ES-I3 (cell line): ENCODE measurements around the gene TBX4.
"Not testable (repeated sequence)": the region's sequence is repeated elsewhere in the genome, so short reads cannot be mapped to it uniquely, and the experiment has no call there.

Experiments
- H3K36me3 ChIP-seq: 2 replicates; pipeline ENCODE4 v1.6.1; 2013; ENCODE audit warnings: mild to moderate bottlenecking, low read length, control low read depth, moderate library complexity; ENCODE audit not compliant: insufficient read depth
- H3K4me1 ChIP-seq: 2 replicates; pipeline ENCODE4 v1.6.1; 2013; ENCODE audit warnings: mild to moderate bottlenecking, control low read depth, low read length; ENCODE audit not compliant: insufficient read depth
- H3K9ac ChIP-seq: 2 replicates; pipeline ENCODE4 v1.6.1; 2013; ENCODE audit warnings: low read depth, mild to moderate bottlenecking, low read length, moderate library complexity
- H3K9me3 ChIP-seq: 2 replicates; pipeline ENCODE4 v1.6.1; 2013; ENCODE audit warnings: mild to moderate bottlenecking, low read length, moderate library complexity; ENCODE audit not compliant: control insufficient read depth, insufficient read depth

The TBX4 gene

DNA sequence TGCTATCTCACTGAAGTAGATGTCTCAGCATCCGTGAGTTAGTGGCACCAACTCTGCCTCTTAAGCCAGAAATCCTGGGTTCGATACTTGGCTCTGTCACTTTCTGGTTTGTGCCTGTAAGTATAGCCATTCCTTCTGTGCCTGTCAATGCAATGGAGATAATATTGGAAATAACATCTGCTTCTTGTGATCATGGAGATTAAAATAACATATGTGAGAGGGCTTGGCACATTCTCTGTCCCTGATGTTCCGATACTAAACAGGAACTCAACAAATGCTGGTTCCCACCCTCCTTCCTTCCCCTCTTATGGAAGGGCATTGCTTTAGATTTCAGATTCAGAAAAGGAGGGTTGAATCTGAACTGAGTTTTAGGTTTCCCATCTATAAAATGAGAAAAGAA lies 39.8 kb downstream of the TBX4 start:
- Histone ChIP-seq H3K9me3 (no peaks in the 10 kb centered on the region), H3K36me3 (no peaks in the 10 kb centered on the region), H3K4me1 (peaks cover 20% of the 10 kb centered on the region; the same call in 1 of the 2 replicates), H3K9ac (no peak overlapping the region)

- H3K9me3 ChIP-seq, result no peaks in the 10 kb centered on the region
- peaks cover 22% of the 10 kb centered on the region; the same call in 1 of the 2 replicates for H3K4me1 ChIP-seq
- H3K36me3 ChIP-seq, result no peaks in the 10 kb centered on the region
- no peak overlapping the region for H3K9ac ChIP-seq
Measured at GRCh38 chr17:61492759-61493526, 40.7 kb downstream of the TBX4 start.

GRCh38 chr17:61493830-61494324 lies 41.7 kb downstream of the TBX4 start:
- peaks cover 22% of the 10 kb centered on the region; the same call in 1 of the 2 replicates for H3K4me1 ChIP-seq
- not testable (repeated sequence) for H3K36me3 ChIP-seq, H3K9me3 ChIP-seq, H3K9ac ChIP-seq

GRCh38 chr17:61494325-61495160 lies 42.3 kb downstream of the TBX4 start:
- no peaks in the 10 kb centered on the region for H3K9me3 ChIP-seq
- no peaks in the 10 kb centered on the region for H3K36me3 ChIP-seq
- no peak overlapping the region for H3K9ac ChIP-seq
- peaks cover 22% of the 10 kb centered on the region; the same call in 1 of the 2 replicates for H3K4me1 ChIP-seq

GRCh38 chr17:61495161-61495857 lies 43.1 kb downstream of the TBX4 start:
- no peaks in the 10 kb centered on the region for H3K9me3 ChIP-seq
- peaks cover 22% of the 10 kb centered on the region; the same call in 1 of the 2 replicates for H3K4me1 ChIP-seq
- H3K9ac ChIP-seq, result no peak overlapping the region

DNA sequence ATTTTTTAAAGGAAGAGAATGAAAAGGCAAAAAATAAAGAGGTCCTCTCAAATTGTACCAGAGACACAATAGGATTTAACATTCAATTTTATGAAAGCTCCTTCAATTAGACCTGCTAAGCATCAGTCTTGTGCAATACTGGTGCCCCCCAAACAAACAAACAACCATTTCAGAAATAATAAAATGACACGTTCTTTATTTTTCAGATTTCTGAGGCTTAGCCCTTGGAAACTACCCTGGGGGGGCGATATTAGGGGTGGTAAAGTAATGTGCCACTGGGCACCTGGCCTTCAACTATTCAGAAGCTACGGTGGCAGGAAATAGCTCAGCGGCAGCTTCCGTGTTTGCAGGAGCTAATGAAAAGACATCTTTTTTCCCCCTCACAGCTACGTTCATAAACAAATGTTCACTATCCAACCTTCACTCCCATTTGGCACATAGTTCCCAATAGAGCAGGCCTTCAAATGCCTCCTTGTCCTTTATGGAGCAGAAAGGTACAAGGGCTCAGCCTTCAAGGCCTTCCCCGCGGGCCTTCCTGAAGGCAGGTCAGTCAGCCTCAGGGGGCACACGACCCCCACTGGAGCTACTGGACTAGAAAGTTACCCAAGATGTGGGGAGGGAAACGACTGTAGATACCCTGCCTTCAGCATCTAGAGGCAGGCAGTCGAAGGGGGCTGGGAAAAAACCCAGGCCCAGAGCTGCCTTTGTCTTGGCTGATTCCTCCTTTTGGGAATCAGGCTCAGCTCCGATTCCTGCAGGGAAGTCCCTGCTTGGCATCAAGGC lies 44.1 kb downstream of the TBX4 start:
- Histone ChIP-seq H3K9me3 (no peaks in the 10 kb centered on the region), H3K4me1 (peaks cover 22% of the 10 kb centered on the region; the same call in 1 of the 2 replicates), H3K9ac (no peak overlapping the region), H3K36me3 (no peaks in the 10 kb centered on the region)

More at GRCh38 chr17:61495161-61495857, 43.1 kb downstream of the TBX4 start:
- H3K36me3 ChIP-seq, result no peaks in the 10 kb centered on the region

DNA sequence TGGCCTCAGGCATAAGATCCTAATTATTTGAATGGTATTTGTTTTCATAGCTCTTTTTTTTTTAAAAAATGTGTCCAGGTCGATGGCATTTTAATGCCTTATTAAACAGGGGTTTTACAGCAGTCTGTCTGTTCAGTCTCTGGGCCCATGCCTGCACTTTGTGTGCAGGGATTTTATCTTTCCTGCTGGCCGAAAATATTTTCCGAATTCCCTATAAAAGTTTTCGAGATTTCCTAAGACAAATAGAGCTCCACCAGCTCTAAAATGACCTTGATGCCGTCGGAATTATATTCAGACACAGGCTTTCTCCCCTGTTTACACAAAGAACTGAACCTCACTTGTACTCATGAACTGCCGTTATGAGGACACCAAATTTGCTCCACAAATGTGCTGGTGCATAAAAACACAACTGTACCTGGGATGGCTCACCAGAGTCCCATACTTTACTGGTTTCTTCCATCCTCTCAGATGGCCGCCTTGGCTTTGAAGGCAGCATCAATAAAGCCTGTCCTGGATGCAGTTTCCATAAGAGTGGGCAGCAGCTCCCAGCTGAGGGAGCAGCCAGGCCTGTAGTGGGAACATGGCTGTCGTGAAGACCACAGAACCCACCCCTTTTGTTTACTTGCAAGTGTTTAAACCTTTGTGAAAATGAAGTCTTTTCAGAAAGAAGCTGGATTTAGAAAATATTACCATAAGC lies 44.9 kb downstream of the TBX4 start:
- no peak overlapping the region for H3K9ac ChIP-seq

GRCh38 chr17:61498042-61498994 lies 46.1 kb downstream of the TBX4 start:
- no peaks in the 10 kb centered on the region for H3K36me3 ChIP-seq

More for the DNA sequence above, 44.9 kb downstream of the TBX4 start:
- H3K36me3 ChIP-seq, result no peaks in the 10 kb centered on the region
- no peaks in the 10 kb centered on the region for H3K9me3 ChIP-seq
- H3K4me1 ChIP-seq, result peaks cover 22% of the 10 kb centered on the region; the same call in 1 of the 2 replicates

GRCh38 chr17:61499632-61500031 lies 47.4 kb downstream of the TBX4 start:
- Histone ChIP-seq H3K9me3 (no peaks in the 10 kb centered on the region), H3K4me1 (peaks cover 17% of the 10 kb centered on the region; the same call in 1 of the 2 replicates), H3K36me3 (no peaks in the 10 kb centered on the region), H3K9ac (no peak overlapping the region)

More at GRCh38 chr17:61498042-61498994, 46.1 kb downstream of the TBX4 start:
- Histone ChIP-seq H3K4me1 (peaks cover 17% of the 10 kb centered on the region; the same call in 1 of the 2 replicates), H3K9me3 (no peaks in the 10 kb centered on the region), H3K9ac (no peak overlapping the region)

GRCh38 chr17:61500287-61500686 lies 48.1 kb downstream of the TBX4 start:
- H3K9me3 ChIP-seq, result no peaks in the 10 kb centered on the region
- no peaks in the 10 kb centered on the region for H3K36me3 ChIP-seq
- H3K4me1 ChIP-seq, result peaks cover 17% of the 10 kb centered on the region; the same call in 1 of the 2 replicates
- H3K9ac ChIP-seq, result no peak overlapping the region

DNA sequence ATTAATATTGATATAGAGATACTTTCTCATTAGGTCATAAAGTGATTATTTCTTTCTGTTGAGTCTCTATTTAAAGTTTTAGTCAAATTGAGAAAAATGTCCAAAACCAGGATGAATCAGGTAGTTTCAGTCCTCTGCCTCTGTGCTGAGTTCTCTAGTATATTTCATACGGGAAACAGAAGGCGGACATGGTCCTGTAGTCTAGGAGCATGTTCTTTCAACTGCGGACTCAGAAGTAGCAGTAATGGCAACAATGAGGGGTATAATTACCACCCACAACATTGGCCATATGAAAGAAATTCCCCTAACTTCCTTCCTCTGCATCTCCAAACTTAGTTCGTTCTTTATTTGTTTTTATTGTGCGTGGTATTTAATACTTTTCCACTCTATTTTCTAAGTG lies 50.1 kb downstream of the TBX4 start:
- Histone ChIP-seq H3K9me3 (no peaks in the 10 kb centered on the region), H3K9ac (no peak overlapping the region), H3K36me3 (no peaks in the 10 kb centered on the region), H3K4me1 (no peaks in the 10 kb centered on the region)

DNA sequence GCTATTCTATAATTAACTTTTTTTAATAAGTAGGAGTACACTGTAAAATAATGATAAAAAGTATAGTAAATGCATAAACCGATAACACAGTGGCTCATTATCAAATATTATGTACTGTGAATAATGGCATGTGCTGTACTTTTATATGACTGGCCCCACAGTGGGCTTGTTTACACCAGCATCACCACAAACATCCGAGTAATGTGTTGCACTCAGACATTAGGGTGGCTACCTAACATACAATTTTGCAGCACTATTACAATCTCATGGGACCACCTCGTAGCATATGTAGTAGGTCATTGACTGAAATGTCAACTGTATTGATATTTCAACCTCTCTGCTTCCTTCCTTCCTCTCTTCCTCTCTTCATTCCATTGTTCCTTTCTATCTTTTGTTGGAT lies 51.7 kb downstream of the TBX4 start:
- Histone ChIP-seq H3K4me1 (no peaks in the 10 kb centered on the region), H3K9ac (no peak overlapping the region), H3K36me3 (no peaks in the 10 kb centered on the region), H3K9me3 (no peaks in the 10 kb centered on the region)
